Measurements from ENCODE around the gene CSTB.
"Not testable (repeated sequence)": the region's sequence is repeated elsewhere in the genome, so short reads cannot be mapped to it uniquely, and the experiment has no call there.

The CSTB gene, protein sequence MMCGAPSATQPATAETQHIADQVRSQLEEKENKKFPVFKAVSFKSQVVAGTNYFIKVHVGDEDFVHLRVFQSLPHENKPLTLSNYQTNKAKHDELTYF

GRCh38 chr21:43775795-43776430, at the start of gene CSTB:
TSS of gene CSTB (minus strand) at chr21:43776308. CDS start at chr21:43776269, 39 bp downstream.
- peak; percentile 36 for DNase-seq

- DNase-seq = no peak
These were observed 49.3 kb upstream of the CSTB start for GRCh38 chr21:43825242-43825935.

GRCh38 chr21:43824333-43825241, 48.5 kb upstream of the CSTB start:
- no peak for DNase-seq

- not testable (repeated sequence) for DNase-seq
These were observed 46.6 kb upstream of the CSTB start for GRCh38 chr21:43822741-43823140.

- DNase-seq = not testable (repeated sequence)
These were observed 46.1 kb upstream of the CSTB start for GRCh38 chr21:43822166-43822565.

- no peak for DNase-seq
These were observed 44.4 kb upstream of the CSTB start for GRCh38 chr21:43820466-43820865.

- DNase-seq = no peak
These were observed 43.6 kb upstream of the CSTB start for GRCh38 chr21:43819511-43820405.

GRCh38 chr21:43818685-43819084, 42.6 kb upstream of the CSTB start:
- DNase-seq = no peak

DNA sequence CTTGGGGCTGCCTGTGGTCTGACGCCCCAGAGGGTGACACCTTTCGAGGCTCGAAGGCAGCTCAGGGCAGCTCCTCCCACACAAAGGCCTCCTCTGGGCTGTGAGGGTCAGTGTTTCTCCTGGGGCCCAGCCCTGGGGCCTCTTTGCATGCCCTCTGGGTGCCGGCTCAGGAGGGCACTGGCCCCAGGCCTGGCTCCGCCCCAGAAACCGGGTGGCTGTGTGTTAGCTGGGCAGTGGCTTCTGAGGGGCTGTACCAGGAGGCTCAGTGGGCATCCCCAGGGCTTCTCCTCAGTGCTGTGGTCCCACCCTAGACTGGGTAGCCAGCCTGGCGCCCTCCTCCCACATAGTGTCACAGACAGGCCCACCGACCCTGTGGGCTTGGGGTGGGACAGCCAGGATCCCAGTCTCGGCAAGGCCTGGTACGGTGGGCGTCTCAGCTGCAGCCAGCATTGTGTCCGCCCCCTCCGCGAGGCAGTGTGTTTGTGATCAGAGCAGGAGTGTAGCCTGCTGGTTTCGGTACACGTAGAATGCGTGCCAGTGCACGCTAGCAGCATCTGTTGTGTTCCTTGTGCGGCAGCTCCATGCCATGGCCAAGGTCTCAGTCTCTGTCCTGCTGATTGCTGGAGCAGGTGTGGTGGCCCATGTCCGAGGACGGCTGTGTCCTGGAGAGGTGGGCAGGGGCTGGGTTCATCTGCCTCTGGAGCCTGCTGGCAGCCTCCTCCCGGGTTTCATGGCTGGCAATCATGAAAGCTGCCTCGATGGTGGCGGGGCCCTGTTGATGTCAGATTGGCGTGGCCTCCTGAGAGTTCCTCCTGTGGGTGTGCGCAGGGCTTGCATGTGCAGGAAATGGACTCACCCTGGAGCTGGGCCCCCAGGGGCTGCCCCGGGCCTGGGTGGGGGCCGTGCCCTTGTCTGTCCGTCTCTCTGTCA, 41.3 kb upstream of the CSTB start:
- DNase-seq = no peak

- no peak for DNase-seq
These were observed 40.5 kb upstream of the CSTB start for GRCh38 chr21:43816611-43817071.

DNA sequence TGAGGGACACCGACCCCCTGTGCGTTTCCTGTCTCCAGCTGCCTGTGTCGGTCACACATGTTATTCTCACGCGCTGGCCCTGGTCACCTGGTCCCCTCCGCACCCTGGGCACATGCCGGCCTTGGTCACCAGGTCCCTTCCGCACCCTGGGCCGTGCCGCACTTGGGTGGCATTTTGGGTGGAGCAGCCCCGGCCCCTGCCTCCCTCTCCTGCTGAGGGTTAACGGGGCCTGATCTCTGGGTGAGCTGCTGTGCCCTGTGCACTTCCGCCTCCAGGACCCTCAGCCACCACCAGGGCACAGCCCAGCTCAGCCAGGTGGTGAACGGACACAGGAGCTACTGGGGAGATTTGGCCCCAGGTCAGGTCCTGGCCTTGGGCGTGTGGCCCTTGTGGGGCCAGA, 39.9 kb upstream of the CSTB start:
- DNase-seq = no peak

DNA sequence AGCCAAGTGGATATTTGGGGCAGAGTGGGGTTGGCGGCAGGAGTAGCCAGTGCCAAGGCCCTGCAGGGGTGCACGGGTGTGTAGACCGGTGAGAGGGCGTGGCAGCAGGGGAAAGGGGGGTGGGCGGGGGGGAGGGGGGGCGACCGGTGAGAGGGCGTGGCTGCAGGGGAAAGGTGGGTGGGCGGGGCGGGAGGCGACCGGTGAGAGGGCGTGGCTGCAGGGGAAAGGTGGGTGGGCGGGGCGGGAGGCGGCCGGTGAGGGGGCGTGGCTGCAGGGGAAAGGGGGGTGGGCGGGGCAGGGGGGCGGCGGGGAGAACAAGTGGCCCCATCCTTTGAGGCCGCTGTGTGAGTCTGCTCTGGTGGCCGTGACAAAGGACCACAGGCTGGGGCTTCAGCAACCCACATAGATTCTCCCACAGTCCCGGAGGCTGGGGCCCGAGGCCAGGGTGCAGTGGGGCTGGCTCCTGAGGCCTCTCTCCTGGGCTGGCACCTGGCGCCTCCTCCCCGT, 39.1 kb upstream of the CSTB start:
- no peak for DNase-seq

- no peak for DNase-seq
These were observed 38.4 kb upstream of the CSTB start for GRCh38 chr21:43814215-43815106.

GRCh38 chr21:43813656-43813980, 37.5 kb upstream of the CSTB start:
- DNase-seq = no peak

- DNase-seq = no peak
These were observed 37.0 kb upstream of the CSTB start for GRCh38 chr21:43812957-43813655.

DNA sequence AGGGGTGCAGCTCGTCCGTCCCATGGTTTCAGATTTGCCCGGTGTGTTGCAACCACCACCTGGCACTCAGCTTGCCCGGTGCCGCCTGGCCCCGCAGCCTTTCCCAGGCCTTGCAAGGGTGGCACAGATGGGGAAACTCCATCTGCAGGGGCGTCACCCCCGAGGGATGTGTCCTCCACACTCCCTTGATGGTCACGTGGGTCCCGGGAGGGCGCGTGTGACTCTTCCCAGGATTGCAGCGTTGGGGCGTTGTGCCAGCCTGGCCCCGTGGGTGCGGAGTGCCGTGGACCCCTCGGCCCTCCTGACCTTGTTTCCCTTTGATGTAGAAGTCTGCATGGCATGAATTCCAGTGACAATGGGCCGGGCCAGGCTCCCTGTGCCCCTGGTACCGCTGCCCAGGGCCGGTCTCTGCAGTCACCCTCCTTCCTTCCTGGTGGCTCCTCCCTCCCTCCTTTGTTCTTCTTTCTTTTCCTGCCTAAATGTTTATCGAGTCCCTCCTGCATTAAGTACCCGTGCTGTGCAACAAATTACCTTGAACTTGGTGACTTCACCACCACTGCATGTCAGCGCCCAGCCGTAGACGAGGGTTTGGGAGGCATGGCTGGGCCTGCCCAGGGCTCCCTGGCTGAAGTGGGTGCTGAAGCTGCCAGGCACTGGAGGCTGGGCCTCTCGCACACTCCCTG, 36.2 kb upstream of the CSTB start:
- no peak for DNase-seq

DNA sequence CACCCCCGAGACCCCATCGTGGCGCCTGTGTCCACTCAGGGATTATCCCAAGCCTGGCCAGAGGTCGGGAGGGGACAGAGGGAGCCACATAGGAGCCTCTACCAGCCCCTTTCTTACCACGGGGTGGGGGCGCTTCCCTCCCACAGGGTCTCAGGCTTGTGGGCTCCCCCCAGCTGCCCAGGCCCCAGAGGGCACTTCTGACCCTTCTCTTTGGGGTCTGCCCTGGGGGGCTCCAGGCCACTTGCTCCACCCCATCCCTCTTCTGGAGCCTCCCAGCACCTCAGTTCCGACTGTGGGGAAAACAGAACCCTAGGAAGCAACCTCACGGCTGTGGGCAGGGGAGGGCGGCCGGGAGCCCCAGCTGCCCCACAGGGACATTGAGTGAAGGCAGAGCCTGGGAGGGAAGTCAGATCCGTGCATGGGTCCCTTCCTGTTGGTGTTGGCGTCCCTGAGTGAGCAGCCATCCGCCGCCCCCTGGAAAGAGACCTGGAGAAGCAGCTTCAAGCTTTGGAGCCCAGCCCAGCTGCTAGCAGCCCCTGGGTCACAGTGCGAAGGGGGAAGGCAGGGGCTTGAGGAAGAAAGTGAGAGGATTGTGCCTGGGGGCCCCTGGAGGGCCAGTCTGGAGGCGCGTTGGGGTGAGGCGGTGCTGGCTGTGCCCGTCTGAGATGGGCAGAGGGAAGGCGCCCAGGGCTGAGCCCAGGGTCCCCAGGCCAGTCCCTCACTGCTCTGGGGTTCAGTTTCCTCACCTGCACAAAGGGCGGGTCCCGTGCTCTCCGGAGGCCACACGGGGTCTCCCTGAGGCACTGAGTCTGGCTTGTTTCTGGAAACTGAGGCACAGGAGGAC, 35.4 kb upstream of the CSTB start:
- no peak for DNase-seq
